Right hindlimb (tissue), 1 donor: ENCODE measurements around the gene TRDMT1.
A peak's percentile ranks its signal among the peaks of the same experiment; 100 is the strongest.

ENCODE experiments used
- DNase-seq: peaks from one replicate; pipeline ENCODE4 v3.0.0-alpha.2; 2018

The TRDMT1 gene

GRCh38 chr10:17229967-17230682 lies 28.7 kb upstream of the TRDMT1 start:
- DNase-seq = peak; percentile 90

DNA sequence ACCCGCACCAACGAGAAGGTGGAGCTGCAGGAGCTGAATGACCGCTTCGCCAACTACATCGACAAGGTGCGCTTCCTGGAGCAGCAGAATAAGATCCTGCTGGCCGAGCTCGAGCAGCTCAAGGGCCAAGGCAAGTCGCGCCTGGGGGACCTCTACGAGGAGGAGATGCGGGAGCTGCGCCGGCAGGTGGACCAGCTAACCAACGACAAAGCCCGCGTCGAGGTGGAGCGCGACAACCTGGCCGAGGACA lies 28.2 kb upstream of the TRDMT1 start:
- DNase-seq = no peak

DNA sequence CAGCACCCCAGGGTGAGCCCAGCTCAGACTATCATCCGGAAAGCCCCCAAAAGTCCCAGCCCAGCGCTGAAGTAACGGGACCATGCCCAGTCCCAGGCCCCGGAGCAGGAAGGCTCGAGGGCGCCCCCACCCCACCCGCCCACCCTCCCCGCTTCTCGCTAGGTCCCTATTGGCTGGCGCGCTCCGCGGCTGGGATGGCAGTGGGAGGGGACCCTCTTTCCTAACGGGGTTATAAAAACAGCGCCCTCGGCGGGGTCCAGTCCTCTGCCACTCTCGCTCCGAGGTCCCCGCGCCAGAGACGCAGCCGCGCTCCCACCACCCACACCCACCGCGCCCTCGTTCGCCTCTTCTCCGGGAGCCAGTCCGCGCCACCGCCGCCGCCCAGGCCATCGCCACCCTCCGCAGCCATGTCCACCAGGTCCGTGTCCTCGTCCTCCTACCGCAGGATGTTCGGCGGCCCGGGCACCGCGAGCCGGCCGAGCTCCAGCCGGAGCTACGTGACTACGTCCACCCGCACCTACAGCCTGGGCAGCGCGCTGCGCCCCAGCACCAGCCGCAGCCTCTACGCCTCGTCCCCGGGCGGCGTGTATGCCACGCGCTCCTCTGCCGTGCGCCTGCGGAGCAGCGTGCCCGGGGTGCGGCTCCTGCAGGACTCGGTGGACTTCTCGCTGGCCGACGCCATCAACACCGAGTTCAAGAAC lies 27.7 kb upstream of the TRDMT1 start:
- DNase-seq = peak; percentile 97

GRCh38 chr10:17228091-17229015 lies 26.9 kb upstream of the TRDMT1 start, which contains the start of gene VIM:
VIM (plus strand) TSS chr10:17228241; CDS start chr10:17229423, 1,182 bp downstream.
- DNase-seq = peak; percentile 92

GRCh38 chr10:17227367-17228090 lies 26.1 kb upstream of the TRDMT1 start:
- peak; percentile 42 for DNase-seq

DNA sequence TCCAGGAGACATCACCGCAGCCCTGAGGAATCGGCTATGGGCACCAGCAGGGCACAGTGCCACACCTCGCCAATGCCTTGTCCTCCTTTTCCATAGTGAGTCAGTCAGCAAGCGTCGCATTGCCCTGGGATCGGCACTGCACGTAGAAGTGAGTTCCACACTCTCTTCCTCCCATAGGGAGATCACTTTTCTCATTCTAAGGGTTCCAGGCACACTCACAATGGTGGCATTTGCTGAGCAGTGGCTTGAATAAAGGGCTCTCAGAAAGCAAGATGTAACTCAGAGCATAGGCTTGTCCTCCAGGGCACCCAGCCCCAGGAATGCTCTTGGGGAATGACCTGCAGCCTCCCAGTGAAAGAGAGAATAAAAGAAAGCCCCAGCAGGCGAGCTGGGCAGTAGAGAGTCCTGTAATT lies 25.4 kb upstream of the TRDMT1 start:
- no peak for DNase-seq

DNA sequence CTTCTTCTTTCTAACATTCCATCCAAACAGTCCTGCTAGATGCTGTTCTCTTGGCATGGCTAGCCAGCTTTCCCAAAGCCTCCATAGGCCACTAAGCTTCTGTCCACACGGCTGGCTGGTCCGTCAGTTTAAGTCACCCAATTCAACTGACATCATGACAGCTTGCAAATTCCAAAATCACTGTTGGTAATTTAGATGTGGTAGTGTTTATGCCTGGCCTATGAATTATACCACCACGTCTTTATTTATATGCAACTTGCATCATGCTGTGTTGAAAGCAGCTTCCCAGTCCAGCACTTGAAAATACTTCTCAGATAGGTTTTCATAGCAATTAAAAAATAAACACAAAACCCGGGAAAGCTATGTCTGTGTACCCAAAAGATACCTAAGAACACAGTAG lies 24.3 kb upstream of the TRDMT1 start:
- no peak for DNase-seq

GRCh38 chr10:17222329-17222728 lies 20.9 kb upstream of the TRDMT1 start:
- DNase-seq = no peak

- no peak for DNase-seq
These were observed 19.2 kb upstream of the TRDMT1 start for GRCh38 chr10:17220652-17221100.

GRCh38 chr10:17219024-17219423 lies 17.6 kb upstream of the TRDMT1 start:
- DNase-seq = no peak

GRCh38 chr10:17217631-17218232 lies 16.3 kb upstream of the TRDMT1 start:
- no peak for DNase-seq

DNA sequence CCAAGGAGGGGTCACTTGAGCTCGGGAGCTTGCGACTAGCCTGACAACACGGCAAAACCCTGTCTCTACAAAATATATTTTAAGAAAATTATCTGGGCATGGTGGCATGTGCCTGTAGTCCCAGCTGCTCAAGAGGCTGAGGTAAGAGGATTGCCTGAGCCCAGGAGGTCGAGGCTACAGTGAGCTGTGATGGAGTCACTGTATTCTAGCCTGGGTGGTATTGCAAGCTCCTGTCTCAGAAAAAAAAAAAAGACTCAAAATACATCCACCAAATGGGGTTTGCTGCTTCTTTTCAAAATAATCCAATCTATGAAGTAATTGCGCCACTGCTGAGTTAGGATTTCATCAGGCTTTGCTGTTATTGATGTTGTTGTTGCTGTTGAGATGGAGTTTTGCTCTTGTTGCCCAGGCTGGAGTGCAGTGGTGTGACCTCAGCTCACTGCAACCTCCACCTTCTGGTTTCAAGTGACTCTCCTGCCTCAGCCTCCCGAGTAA lies 15.5 kb upstream of the TRDMT1 start:
- DNase-seq = no peak

GRCh38 chr10:17216217-17216900 lies 14.9 kb upstream of the TRDMT1 start:
- DNase-seq = no peak

GRCh38 chr10:17215782-17216122 lies 14.3 kb upstream of the TRDMT1 start:
- DNase-seq = no peak

DNA sequence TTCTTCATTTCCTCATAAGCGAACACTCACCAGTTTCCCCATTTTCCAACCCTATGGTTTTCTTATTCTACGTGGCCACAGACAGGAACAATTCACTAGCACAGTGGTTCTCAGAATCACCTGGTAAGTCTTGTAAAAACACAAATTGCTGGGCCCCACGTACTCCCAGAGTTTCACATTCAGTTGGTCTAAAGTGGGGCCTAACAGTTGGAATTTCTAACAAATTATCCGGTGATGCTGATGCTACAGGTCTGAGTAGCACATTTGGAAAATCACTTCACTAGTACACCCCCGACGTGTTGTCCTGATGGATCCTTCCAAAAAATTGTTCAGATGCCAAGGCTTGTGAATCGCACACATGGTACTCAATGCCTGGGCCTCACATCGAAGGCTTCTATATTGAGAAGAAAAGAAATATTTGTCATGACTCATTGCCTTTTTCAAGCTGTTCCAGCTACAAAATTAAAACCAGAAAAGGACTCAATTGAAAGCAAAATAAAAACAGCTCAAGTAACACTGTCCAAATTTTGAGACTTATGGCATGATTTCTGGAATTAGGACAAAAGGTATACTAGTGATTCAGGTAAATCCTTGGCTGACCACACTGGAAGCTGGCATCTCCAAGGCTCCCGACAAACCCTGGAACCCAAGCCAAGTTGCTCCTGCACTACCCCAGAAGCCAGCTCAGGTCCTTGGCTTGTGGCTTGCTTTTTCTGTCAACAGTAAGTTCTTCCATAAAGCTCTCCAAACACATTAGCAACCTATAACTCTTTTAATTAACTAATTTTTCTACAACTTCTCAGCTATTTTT lies 13.7 kb upstream of the TRDMT1 start:
- peak; percentile 78 for DNase-seq

DNA sequence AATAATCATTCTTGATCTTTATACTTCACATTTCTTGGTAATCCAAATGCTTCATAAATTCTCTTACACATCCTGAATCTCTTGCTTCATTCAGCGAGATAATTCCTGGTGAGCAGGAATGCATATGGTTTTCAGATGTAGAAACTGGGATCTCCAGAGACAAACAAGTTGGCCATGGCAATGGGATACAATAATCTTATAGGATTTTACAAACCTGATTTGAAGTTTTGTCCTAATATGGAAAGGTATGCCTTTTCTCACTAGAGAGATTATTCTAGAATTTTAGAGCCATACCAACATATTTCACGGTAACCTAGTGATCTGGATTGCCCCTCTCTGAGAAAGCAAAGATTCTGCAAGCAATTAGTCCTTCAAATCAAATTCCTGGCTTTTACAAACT lies 13.1 kb upstream of the TRDMT1 start:
- DNase-seq = no peak

DNA sequence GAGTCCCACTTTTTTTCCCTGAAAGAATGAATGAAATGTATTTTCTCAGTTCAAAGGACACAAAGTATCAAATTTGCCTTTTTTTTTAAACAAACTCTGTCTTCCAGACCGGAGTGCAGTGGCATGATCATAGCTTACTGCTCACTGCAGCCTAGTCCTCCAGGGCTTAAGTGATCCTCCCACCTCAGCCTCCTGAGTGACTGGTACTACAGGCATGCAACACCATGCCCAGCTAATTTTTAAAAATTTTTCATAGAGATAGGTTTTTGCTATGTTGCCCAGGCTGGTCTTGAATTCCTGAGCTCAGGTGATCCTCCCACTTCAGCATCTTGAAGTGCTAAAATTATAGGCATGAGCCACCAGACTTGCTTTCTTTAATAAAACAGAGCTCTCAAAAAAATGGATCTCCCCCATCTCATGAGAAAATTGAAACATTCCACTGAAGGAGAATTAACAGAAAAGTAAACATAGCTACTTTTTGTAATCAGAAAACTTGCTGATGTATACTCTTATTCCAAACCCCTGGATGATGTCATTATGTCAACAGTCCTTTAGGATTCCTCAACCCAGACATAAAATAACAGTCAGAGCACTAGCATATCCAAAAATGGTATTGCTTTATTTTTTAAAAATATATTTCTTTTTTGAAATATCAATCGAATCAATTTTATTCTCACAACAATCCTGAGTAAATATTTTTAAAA lies 12.3 kb upstream of the TRDMT1 start:
- DNase-seq = no peak

DNA sequence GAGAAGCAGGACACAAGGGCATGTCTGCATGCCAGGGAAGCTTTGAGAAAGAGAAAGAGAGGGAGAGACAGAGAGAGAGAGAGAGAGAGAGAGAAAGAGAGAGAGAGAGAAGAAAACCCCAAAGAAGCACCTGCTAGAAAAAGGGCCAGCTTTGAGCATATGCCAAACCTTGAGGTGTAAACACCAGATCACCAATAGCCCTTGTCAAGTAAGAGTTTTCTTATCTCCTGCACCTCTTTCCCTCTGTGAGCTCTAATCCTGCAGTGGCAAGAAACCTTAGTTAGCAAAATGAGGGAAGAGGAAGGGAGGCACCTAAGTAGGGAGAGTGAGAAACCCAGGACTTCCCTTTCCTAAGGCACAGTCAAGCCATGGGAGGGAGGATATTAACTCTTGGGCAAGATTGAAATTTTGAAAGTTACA lies 11.3 kb upstream of the TRDMT1 start:
- DNase-seq = no peak

DNA sequence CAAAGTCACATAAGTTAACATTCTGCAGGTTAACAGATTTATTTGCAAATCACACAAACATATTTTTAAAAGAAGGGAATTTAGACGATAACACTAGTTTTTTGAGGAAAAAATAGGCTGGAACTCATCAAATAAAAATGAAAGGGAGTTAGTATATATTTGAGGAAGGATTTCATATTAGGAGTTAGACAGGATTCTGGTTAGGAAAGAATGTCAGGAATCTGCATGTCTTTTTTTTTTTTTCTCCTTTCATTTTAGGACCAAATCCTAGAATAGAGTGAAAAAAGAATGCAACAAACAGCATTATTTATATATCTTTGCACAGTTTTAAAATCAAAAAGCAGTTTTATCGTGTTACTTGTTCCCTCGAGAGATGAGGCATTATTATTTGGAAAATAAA lies 8.9 kb upstream of the TRDMT1 start:
- DNase-seq = no peak

DNA sequence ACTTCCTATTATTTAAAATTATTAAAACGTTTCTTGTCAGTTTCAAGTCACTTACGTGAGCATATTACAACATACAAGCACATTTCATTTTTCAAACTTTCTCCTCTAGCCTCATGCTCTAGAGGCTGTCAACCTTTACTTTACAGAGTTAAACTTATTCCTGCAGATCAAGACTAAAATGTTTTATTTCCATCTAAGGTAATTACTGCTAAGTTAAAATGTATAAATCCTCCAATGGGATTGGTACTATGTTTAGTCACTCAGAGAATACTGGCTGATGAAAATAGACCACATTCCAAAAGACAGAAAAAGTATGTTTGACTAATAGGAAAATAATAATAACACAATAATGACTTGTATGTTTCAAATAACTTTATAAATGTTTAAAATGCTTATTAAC lies 8.4 kb upstream of the TRDMT1 start:
- no peak for DNase-seq
